Stimulated activated CD8-positive, alpha-beta memory T cell treated with anti-CD3 and anti-CD28 coated beads, Interleukin-12 subunit alpha, Interleukin-12 subunit beta, amount 100 ng/mL, for 1 hour (primary cell): ENCODE data around the gene OR8K1.

Experiments used
- DNase-seq: peaks from one replicate; pipeline ENCODE4 v3.0.0-alpha.2; 2020; ENCODE audit warnings: low read depth

Gene OR8K1

DNA sequence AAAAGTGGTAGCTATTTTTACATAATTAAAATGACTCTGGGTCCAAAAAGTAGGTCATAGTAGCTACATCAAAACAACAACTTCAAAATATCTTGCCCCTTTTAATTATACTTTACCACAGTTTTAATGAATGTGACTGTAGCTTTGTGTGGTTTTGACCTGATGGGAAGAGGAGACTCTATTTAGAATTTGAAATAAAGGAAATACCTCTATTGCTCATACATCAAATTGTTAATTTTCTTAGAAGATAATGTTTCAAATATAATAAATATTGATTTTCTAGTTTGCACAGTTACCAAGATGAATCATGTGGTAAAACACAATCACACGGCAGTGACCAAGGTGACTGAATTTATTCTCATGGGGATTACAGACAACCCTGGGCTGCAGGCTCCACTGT, at the start of gene OR8K1:
TSS of gene OR8K1 (plus strand) at position 301 of the 400 bp plus-strand sequence. CDS start at position 301, 0 bp downstream.
- no peak for DNase-seq

DNA sequence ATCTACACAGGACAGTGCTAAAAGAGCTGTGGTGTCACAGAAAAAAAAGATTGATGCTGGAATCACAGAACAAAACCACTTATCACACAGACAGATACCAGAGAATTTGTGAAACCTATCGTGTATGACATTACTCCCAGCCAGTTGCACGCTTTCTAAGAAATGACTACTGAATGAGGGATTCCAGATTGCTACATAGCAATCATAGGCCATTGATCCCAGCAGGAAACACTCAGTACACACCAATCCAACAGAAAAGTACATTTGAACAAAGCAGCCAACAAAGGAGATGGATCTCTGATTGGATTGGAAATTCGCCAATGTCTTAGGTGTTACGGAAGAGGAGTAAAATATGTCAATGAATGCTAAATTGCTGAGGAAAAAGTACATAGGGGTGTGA, 48.9 kb upstream of the OR8K1 start:
- no peak for DNase-seq

DNA sequence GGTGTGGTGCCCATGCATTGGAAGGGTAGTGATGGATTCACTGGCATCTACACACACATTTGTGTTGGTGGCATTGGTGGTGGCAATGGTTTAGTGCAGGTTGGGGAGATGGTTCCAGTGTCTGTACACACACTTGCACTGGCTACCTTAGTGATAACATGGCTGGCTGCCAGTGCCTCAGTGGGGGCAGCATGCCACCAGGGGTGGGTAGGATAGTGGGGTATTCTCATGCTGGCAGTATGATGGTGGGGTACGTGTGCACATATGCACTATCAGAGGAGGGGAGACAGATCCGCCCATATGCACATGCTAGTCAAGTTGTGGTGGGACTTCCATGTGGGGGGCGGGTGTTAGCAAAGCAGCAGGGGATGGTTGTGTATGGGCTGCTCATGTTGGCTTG, 38.0 kb upstream of the OR8K1 start:
- DNase-seq, result no peak

DNA sequence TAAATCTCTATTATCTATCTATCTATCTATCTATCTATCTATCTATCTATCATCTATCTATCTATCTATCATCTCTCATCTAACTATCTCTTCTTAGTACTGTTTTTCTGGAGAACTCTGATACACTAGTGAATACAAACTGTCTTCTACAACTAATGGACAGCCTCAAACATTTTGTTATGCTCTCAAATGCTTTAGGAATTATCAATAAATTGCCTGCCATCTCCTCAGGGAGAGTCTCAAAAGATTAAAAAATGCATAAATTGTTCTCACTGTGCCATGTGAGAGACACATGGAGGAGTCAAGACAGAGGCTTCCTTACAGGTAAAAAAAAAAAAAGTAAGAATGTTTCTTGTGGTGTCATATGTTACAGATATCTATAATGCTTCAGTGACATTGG, 31.0 kb upstream of the OR8K1 start, which contains the start of gene OR8K3:
TSS of gene OR8K3 (plus strand) at position 301 of the 400 bp plus-strand sequence. CDS start 3,163 bp downstream, outside the sequence.
- no peak for DNase-seq

DNA sequence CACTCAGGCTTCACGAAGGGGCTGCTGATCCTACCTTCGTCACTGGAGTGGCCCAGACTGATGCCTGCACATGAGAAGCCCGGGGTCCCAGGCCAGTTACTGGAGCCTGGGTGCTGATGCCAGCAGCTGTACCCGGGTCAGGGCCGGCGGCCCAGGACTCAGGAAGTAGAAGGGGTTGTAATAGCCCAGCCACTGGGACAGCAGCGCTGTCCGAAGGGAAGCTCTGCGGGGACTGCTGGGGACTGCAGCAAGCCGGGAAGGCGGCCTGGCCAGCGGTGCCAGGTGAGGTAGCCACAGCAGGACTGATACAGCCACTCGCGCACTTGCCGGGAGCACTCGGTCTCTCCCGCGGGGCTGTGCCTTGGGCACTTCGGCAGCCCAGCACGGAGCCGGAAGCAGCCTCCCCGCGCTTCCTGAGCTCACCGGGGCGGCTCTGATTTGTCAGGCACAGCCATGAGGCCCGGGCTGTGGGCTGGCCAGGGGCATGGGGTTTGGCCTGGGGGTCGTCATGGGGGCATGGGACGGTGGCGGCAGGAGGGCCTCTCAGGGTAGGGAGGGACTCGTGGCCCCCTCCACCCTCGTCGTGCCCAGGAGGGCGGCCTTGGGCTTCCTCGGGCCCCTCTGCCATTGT, 13.9 kb upstream of the OR8K1 start:
- DNase-seq, result no peak

DNA sequence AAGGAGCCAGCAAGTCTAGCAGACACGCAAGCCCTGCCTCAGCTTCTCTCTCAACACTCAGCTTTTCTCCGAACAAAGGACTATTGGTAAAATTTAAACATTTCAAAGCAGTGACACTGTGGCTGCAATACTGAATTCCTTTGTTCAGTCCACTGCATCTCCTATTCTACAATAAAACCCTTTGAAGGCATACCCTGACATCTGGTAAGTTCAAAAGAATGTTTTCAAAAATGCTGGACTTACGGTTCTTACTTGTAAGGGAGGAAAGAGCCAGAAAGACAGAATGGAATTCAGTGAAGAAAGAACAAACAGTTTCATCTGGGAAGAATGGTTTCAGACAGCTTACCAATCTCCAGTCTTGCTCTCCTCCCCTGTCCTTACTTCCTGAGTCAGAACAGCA, 12.7 kb upstream of the OR8K1 start:
- DNase-seq, result no peak

DNA sequence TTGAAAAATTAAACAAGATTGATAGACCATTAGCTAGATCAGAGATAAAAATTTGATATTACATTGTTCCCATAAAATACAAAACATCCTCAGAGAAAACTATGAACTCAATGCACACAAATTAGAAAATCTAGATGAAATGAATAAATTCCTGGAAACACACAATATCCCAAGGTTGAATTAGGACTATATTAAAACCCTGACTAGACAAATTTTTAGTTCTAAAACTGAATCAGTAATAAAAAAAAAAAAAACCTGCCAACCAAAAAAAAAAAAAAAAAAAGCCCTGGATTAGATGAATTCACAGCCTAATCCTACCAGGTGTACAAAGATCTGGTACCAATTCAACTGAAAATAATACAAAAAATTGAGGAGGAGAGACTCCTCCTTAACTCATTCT, 5.5 kb upstream of the OR8K1 start:
- no peak for DNase-seq

DNA sequence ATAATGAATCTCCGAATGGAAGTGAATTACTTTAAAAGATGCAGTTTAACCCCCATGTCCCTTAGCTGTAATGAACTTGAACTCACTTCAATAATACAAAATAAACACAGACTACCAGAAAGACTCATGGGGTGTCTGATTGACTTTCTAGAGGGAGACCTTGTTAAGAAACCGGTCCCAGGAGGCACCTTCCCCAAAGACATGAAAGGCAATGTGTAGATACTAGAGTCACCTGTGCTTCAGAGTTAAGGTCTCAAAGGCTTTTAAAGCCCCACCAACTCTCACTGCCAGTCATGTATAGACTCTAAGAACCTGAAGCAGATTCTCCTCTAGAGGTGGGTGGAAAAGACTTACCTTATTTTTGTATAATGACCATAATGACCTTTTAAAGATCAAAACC, 8.2 kb downstream of the OR8K1 start, which contains the start of gene OR8J1:
TSS of gene OR8J1 (plus strand) at position 301 of the 400 bp plus-strand sequence. CDS start 5,956 bp downstream, outside the sequence.
- no peak for DNase-seq

DNA sequence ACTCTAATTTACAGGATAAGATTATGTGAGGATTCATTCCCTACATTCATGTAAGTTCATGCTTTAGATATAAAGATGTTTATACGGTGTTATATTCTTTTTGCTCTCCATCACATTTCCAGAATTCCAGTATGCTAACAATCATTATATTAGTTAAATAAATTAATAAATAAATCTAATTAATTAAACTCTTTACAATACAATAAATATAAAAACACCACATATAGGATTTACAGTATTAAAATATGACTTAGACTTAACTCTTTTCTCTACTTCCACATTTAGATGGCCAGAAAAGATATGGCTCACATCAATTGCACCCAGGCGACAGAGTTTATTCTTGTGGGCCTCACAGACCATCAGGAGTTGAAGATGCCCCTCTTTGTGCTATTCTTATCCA, 29.5 kb downstream of the OR8K1 start, which contains the start of gene OR8U1:
TSS of gene OR8U1 (plus strand) at position 301 of the 400 bp plus-strand sequence. CDS start at position 301, 0 bp downstream.
- no peak for DNase-seq

DNA sequence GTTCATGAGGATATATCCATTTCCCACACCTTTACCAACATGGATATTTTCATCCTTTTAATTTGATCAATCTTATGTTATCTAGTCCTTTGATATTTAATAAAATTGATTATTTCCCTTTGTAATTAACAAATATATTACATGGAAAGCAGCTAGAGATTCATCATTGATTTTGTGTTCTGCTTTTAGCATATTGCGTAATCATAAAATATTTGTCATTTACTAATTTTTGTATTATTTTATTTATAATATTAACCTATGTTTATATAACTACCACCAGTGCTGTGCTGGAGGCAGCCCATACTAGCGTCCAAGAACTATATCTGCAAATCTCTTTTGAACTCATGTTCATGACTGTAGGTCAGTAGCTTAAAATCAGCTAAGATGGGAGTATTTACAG, 34.3 kb downstream of the OR8K1 start:
- no peak for DNase-seq

DNA sequence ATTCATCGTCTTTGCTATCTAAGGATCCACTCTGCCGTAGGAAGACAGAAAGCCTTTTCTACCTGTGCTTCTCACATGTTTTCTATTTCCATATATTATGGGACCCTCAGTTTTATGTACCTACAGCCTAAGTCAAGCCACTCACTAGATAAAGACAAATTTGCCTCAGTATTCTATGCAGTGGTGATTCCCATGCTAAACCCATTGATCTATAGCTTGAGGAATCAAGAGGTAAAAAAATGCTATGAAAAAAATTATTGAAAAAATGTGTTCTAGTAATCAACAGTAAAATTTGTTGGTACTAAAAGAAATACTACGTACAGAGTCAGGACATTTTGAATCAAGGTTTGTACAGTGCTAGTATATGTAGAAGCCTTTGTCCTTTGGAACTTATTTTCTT, 48.5 kb downstream of the OR8K1 start:
- no peak for DNase-seq

DNA sequence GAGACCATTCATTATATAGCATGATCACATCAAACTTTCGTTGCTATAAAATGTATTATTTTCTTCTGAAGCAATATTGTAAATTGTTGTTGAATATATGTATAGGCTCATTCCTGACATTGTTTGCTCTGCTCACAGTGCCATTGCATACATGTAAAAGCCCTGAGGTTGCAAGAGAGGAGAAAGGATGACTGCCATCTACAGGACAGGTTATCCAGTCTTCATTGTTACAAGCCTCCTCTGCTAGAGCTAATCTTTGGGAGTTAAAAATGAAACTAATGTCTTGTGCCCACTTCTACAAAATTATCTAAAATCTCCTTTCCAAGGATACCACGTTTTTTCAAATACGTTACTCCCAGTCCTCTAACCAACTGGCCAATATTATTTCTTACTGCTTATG, 50.2 kb downstream of the OR8K1 start:
- DNase-seq, result no peak
